NOMO-1 (cell line): ENCODE measurements around the gene SPINK5.

Experiments used
- DNase-seq, 2 experiments: peaks; one replicate each; lab custom pipeline; 2025; ENCODE audit not compliant: unreplicated experiment in 2 of 2; lab: John Stamatoyannopoulos, UW

The SPINK5 gene

DNA sequence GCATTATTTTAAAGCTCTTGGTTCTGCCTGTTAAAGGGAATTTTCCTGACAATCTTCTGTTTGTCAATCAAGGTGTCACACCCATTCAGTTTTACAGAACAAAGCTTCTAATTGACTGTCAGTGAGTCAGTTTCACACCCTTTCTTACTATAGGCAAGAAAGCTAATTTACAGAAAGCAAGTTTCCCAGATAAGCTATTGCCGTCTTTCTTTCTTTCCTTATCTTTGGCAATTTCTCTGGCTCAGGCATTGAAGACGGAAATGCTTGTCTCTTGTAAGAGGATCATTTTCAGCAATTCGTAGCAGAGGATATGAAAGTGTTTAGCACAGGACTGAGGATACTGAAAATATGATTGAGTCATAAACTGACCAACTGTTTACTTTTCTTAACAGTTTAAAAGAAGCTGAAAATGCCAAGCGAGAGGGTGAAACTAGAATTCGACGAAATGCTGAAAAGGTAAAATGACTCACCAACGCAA is 27.0 kb downstream of the SPINK5 start:
- no peak for DNase-seq

DNA sequence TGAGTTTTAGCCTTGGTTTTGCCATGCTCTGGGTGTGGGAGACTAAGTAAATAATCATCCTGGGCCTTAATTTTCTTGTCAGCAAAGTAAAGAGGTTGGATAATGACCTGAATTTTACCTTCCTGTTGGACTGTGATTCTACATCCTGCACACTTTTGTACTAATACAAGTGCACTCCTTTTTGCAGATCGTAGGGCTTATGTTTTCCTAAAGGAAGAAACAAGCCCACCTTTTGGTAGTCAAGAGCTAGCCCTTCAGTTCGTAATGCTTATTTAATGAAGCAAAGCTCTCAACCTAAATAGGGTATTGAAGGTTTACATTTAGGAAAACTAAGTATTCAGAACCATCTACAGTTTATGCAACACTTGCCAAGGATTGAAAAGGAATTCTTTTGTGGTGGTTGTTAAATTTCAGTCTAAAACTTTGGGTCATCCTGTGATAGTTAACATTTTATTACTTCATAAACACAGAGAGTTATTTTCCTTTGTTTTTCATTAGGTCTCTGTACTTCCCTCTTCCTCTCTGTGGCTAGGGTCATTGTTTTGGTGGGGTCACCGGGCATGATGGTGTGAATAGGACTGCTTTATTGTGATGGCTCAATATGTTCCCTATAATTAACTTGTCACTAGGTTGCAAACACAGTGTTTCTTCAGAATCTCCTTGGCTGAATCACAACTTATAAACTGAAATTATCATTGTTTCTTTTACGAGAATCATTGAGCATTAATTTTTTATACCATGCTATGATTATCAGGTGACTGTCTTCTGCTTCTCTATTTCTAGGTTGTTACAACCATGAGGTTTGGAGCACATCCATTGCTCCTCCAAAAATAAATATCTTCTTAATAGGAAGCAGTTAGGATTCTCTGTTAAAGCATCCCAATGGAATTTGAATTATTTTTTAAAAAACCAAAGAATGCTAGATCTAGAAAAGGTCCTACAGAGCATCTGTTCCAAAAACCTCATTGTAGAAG is 28.5 kb downstream of the SPINK5 start:
- DNase-seq = no peak

DNA sequence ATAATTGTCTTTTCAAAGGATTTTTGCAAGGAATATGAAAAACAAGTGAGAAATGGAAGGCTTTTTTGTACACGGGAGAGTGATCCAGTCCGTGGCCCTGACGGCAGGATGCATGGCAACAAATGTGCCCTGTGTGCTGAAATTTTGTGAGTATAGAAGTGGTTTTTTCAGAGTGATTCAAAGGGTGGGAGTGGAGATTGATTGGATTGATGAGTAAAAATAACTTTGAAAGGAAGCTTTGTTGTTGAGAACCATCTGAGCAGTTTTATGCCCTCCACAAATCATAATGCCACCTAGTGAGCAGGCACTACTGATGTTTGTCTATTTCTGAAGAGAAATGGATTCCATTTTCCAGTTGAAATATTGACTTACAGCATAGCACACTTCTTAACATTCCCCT is 30.6 kb downstream of the SPINK5 start:
- DNase-seq = no peak

DNA sequence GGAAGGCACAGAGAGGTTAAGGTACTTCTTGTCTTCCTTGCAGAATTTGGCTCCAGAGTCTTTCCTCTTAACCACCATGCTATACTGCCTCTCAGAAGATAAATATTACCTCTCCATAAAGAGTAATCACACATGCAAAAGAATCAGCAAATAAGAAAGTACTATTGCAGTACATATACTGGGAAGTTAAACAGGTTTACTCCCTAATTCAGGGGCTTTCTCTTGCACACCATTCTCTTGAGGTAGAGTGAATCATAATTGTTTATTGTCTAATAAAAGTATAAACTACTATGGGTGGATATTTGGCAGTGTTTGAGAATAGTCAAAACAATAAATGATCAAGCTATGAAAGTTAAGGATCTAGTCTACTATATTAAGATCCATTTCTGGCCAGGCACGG is 40.4 kb downstream of the SPINK5 start:
- DNase-seq = no peak

DNA sequence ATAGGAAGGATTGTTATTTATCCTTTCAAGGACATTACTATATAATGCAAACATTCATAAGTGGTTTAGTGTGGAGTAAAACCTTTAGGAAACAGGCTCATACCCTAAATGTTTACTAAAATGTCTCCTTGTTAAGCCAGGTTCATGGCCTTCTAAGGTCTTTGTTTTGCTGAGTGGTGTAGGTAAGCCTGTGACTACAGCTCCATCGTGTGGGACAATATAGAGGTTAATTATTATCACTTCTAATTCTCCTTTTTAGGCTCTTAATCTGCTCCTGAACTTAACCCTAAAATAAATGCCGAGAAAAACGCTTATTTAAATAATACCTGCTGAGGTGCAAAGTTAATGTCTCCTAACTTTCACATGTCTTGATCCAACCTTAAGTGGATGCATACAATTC is 43.8 kb downstream of the SPINK5 start:
- DNase-seq = no peak

DNA sequence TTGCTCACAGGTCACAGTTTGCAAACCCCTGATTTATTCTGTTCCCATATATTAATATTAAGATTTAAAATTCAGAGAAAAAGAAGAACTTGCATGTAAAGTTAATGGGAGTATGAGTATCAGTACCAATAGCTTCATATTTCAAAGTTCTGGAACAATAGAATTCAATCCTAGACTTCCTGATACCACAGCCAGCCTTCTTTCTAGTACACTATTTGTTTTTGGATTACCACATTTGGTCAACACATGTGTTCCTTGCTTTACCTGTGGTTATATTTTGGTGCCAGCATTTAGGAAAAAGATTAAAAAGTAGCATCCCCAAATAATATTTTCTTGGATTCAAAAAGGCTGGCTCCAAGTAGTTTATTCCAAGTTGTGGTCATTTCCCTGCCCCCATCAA is 49.5 kb downstream of the SPINK5 start:
- DNase-seq = no peak

DNA sequence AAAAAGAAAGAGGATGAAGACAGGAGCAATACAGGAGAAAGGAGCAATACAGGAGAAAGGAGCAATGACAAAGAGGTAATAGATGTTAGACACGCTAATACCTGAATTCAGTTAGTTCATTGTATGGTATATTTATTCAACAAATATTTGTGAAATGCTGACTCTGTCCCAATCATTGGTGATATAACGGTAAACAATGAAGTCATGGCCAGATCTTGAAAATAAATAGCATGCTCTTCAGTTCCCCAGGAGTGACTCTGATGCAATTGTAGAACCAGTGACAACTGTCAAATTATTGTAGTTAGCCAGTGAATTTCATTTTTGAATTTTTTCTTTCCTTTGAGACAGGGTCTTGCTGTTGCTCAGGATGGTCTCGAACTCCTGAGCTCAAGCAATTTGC is 56.5 kb downstream of the SPINK5 start:
- no peak for DNase-seq

DNA sequence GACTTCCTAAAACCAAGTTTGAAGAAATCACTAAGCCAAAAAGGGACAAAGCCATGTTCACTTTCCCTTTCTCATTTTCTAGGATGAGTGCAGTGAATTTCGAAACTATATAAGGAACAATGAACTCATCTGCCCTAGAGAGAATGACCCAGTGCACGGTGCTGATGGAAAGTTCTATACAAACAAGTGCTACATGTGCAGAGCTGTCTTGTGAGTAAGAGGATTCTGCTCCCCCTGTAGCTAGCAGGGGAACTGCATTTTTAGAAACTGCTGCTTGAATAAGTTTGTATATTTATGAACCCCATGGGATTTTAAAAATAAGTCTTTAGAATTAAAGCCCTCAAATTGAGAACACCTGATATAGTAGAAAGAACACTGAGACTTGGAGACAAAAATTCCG is 61.9 kb downstream of the SPINK5 start:
- DNase-seq = no peak

DNA sequence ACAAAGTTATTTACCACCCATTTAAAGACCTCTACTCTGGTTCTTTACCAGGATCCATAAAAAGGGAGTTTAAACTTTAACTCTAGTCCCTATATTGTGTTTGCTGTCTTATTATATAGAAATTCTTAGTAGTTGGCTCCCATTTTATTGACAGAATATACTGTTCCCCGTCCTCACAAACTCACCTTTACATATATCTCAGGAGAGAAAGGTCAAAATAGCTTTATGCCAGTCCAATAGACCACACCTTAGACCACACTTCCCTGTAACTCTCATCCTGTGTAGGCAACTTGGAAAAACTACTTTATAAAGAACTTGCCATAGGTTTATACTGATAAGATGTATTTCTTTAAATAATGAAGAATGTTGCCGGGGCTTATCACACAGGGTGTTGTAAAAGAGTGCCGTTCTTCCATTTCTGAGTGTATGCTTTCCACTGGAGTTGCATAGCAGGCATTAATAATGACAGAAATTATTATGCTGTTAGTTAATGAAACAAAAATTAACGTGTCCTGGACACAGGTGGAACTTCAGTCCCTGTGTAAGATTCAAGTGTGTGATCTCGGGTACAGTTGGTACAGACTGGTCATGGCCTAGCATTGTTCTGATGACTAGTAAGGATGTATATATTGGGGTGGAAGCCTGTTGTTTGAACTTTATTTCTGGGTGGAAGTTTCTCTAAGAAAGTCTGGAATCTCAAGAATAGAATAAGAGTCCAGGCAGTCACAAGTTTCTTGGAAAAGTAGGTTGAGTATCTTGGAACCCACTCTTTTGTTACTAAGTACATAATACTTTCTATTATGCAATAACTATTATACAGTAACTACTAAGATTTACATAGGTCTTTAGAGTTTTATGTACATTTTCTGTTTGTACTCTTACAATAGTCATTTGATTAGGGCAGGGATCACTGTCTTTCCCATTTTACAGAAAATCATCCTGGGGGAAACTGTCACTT is 71.6 kb downstream of the SPINK5 start:
- DNase-seq = no peak

DNA sequence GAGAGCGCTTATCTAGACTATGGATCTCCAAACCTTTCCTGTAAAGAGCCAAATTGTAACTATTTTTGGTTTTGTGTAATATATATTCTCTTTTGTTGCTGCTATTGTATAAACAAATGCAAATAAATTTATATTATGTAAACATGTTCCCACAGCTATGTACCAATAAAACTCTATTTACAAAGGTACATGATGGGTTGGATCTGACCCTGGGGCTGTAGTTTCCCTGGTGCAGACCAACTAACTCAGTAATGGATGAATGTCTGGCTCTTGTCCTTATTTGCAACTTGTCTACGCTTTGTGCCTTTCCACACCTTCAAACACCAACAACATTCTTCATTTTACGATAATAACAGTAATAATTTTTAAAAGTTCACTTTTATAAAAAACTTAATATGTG is 77.1 kb downstream of the SPINK5 start:
- DNase-seq = no peak

DNA sequence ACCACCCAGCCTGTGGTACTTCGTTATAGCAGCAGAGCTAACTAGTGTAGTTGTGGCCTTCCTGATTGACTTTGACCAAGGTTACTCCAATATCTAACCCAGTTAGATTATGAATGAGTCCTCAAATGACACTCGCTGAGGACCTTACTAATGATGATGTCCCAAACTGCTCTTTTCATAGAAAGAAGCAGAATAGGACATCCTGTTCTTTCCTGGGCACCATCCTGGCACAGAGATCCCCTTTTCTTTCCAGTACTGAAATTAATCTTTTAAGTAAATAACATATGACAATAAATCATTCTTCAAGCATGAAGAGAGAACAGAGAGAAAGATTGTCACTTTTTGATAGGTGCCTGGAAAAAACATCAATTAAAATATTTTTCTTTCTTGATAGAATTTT is 77.9 kb downstream of the SPINK5 start:
- DNase-seq = no peak

DNA sequence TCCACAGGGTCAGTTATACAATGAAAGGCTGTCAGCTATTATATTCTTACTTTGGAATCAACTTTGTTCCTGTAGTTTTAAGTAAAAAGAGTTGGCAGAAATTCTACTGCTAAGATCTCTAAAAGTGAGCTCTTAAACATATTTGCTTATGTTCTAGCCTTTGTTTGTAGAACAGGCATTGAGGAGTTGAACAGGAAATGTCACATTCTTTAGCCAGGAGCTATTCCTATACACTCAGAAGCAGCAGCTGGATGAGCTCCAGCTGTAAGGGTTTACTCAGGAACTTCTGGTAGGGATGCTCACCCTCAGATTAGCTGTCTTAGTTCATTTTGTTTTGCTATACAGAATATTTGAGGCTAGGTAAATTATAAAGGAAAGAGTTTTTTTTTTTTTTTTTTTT is 82.1 kb downstream of the SPINK5 start:
- DNase-seq = no peak

DNA sequence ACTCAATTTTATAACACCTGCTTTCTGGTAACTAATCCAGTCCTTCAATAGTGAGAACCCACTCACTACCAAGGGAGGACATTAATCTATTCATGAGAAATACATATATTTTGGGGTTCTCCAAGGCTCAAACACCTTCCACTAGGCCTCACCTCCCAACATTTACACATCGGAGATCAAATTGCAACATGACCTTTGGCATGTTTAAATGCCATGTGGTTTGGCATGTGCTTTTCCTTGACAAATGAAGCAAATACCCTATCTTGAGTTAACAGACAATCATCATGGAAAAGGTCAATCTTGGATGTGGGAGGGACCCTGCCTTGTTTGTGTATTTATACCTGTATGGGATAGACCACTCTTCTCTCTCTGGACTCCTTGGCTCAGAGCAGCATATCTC is 82.7 kb downstream of the SPINK5 start:
- DNase-seq = no peak

DNA sequence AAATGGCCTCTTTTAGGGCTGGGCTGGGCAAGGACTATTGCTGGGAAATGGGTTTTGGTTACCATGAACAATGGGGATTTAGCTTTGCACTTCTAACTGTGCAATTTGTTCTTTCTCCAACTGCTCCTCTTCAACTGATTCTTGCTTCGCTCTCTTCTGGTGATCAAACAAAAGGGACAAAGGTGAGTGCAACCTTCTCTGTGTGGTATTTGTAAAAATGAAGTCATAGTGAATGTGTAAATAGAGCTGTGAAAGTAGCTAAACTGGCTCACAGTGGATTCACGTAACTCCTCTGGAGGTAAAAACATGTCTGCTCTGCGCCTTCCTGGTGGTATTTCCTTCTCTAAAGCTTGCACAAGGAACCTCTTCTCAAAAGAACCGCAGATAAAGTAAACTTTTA is 83.6 kb downstream of the SPINK5 start:
- DNase-seq = no peak

DNA sequence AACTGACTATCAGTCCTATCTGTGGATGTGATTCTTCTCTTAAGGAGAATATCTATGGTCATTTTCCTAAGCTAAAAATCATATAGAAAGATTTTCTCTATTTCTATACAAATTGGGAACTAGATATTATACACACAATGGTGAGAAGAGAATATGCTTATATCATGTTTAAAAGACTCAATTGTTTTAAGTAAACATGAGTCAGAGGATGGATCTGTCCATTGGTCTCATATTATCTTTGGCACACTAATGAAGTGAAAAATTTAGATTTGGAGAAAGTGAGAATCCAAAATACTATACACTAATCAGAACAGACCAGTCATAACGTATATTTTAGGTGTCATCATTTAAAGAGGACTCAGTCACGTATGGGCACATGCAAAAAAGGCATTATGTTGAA is 88.1 kb downstream of the SPINK5 start:
- no peak for DNase-seq

DNA sequence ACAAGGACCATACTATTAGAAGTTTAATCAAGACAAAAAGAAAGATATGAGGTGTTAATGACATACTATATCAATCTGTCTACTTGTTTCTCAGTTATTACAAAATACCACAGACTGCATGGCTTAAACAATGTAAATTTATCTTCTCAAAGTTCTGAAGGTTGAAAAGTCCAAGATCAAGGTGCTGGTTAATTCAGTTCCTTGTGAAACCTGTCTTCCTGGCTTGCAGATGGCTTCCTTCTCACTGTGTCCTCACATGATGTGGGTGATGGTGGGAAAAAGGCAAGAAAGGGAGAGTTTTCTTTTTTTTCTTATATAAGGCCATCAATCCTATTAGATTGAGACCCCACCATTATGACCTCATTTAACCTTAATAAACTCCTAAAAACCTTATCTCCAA is 89.0 kb downstream of the SPINK5 start:
- DNase-seq = no peak

DNA sequence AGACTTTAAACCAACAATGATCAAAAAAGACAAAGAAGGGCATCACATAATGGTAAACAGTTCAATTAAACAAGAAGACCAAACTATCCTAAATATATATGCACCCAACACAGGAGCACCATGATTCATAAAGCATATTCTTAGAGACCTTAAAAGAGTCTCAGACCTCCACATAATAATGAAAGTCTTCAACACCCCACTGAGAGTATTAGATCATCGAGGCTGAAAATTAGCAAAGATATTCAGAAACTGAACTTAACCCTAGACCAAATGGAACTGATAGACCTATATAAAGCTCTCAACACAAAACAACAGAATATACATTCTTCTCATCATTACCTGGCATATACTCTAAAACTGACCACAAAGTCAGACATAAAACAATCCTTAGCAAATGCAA is 92.8 kb downstream of the SPINK5 start:
- no peak for DNase-seq

DNA sequence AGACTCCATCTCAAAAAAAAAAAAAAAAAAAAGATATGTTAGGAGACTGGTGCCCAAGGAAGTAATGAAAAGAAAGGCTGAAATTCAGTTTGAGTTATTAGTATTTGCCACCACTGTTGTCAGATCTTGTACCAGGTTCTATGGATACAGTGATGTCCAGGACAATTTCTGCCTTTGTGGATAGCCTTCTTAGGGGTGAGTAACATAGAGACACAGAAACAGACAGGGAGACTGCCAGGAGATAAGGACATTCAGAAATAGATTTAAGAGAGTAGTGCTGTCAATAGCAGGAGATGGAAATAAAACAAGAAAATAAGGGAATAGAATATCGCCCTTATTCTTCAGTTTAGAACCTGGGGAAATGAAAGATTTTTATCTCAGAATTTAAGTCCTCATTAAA is 98.3 kb downstream of the SPINK5 start:
- no peak for DNase-seq

DNA sequence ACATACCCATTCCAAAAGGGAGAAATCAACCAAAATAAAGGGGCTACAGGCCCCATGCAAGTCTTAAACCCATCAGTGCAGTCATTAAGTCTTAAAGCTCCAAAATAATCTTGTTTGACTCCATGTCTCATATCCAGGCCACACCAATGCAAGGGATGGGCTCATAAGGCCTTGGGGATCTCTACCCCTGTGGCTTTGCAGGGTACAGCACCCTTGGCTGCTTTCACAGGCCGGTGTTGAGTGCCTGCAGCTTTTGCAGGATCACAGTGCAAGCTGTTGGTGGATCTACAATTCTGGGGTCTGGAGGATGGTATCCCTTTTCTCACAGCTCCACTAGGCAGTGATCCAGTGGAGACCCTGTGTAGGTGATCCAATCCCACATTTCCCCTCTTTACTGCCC is 99.6 kb downstream of the SPINK5 start:
- no peak for DNase-seq

DNA sequence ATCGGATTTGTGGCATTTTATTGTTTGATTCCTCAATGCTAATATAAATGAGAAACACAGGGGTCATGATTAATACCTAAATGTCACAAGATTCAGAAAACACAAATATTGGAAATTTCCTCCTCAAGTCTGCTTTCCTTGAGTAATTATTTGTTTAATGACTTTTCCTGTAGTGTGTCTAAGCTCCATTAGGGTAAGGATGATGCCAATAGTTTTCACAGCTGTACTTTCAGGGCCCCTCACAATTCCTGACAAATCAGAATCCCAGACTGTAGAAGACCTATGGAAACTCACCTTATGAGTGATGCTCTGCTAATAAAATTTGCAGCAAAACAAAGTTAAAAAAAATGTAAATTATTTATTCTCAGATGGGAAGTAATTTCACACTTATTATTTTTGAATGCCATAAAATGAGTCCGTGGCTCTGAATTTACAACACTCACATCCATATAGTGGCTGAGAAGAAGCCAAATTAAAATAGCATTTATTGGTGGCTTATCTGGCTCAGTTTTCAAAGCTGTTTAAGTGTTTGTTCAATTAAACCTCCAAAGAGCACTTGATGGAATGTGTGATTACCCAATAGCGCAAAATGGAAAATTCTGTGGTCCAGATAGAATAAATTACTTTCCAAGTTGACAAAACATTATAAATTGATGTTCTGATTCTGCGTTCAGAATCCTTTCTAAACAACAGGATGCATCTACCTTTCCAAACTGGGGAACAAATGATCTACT is 102.9 kb downstream of the SPINK5 start:
- DNase-seq = no peak

DNA sequence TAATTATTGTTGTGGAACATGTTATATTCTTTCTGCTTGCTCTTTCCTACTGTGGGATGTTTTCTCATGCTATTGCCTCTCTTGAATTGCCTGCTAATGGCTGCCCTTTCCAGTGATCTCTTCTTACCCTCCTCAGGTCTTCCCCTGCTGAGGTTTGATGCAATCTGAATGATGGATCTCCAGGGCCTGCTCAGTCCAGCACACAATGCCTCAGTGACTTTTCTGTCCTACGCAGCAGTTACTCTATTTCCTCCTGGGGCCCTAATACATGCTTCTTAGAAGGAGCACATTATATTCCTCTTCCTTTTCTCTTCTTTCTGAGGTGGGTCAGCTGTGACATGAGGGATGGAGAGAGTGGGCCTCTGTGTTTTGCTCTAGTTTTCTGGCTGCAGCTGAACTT is 104.5 kb downstream of the SPINK5 start, which contains the start of gene SPINK14:
Gene SPINK14, plus strand, starts transcription at position 301 of the 400 bp plus-strand sequence. CDS start 1,187 bp downstream, outside the sequence.
- no peak for DNase-seq
